Measurements from ENCODE around the gene NPAS3. TPM values are rescaled to one million over a fixed set of nuclear protein-coding genes. Genes with fewer than 3 reads are reported as not detected.

NPAS3 gene
- total and polyA plus RNA-seq, 2 of the 13 experiments (the other 11 are each of a cell fraction or from before 2014, with no cell fraction given), result not detected

GRCh38 chr14:33452995-33453394 lies 514.3 kb downstream of the NPAS3 start:
- CTCF ChIA-PET (ENCODE audit: low intra/inter-chr PET ratio, low total read pairs), result no interaction called here
- Histone ChIP-seq H3K4me1 (ENCODE audit: insufficient read depth, low read length) (0 out of 2 replicates have a peak, but pooled peaks cover 6% of the 10 kb centered on the region), H3K4me2 (ENCODE audit: low read depth, low read length) (no peak overlapping the region), H3K36me3 (replicated peaks in 1 of 2; ENCODE audit: control insufficient read depth in 1 of 2, insufficient read depth in 2 of 2, low read length in 2 of 2) (no peaks in the 10 kb centered on the region), H3K27ac (ENCODE audit: extremely low read length, insufficient read depth, low read length) (no peak overlapping the region), H4K20me1 (ENCODE audit: insufficient read depth, low read length) (no peaks in the 10 kb centered on the region), H3K9me3 (ENCODE audit: low read length) (no peaks in the 10 kb centered on the region), H3K4me3 (replicated peaks in 1 of 3; ENCODE audit: insufficient read depth in 1 of 3, low read depth in 2 of 3, low read length in 3 of 3) (no peak overlapping the region), H3K9ac (ENCODE audit: insufficient read depth, low read depth, low read length) (no peak overlapping the region), H3K79me2 (ENCODE audit: insufficient read depth, low read length) (no peaks in the 10 kb centered on the region), H3K27me3 (ENCODE audit: control insufficient read depth in 1 of 2, insufficient read depth in 2 of 2, low read length in 2 of 2) (no peaks in the 10 kb centered on the region), H2AFZ (ENCODE audit: low read length) (no peak overlapping the region)
- no peak for FAIRE-seq
- no peak for TF ChIP-seq ZNF800 (CRISPR knock-in tag; IDR thresholded peaks at IDR 0.05)
- no peak for TF ChIP-seq ONECUT2 (CRISPR knock-in tag; IDR thresholded peaks at IDR 0.05)
- no peak for TF ChIP-seq ZBTB37 (CRISPR knock-in tag; IDR thresholded peaks at IDR 0.05)
- no peak for TF ChIP-seq ZNF619 (CRISPR knock-in tag; IDR thresholded peaks at IDR 0.05)
- TF ChIP-seq ZNF720 (CRISPR knock-in tag; IDR thresholded peaks at IDR 0.05), result no peak
- TF ChIP-seq TMF1 (CRISPR knock-in tag; IDR thresholded peaks at IDR 0.05; ENCODE audit: low read depth), result no peak
- TF ChIP-seq BRD4 (CRISPR knock-in tag; IDR thresholded peaks at IDR 0.05), result no peak
- no peak for TF ChIP-seq NFYC (CRISPR knock-in tag; IDR thresholded peaks at IDR 0.05)
- no peak for TF ChIP-seq IRX3 (CRISPR knock-in tag; IDR thresholded peaks at IDR 0.05; ENCODE audit: borderline replicate concordance, low read depth)
- no peak for TF ChIP-seq PHF20 (CRISPR knock-in tag; IDR thresholded peaks at IDR 0.05)
- no TSS peak for BruUV-seq (replicated peaks)
- POLR2A ChIA-PET, result no interaction called here
- intact Hi-C loops (cut with micrococcal nuclease; ENCODE audit: unreplicated experiment) (no loop called here), in situ Hi-C loops (cut with HindIII; ENCODE audit: extremely low pct_ligation_motif_present, low pct_unique_long_range_greater_than_20kb) (no loop called here)
- peak; percentile 28; the same call in 1 of the 3 replicates for ATAC-seq
- no peak for DNase-seq (ENCODE audit: low spot score)
- WGBS (ENCODE audit: low lambda C conversion rate), result 2% methylated on average over 3 of the region's 3 CpGs

All from HepG2 (cell line).